Measurements from ENCODE around the gene NELL1.
A peak's percentile ranks its signal among the peaks of the same experiment; 100 is the strongest.

NELL1 gene

GRCh38 chr11:21059879-21060278, 390.5 kb downstream of the NELL1 start:
- H3K4me1 Mint-ChIP-seq: no peaks in the 10 kb centered on the region
- no peak overlapping the region for H3K27ac Mint-ChIP-seq
- no peak overlapping the region for H3K4me3 Mint-ChIP-seq
- no peaks in the 10 kb centered on the region for H3K27me3 Mint-ChIP-seq (ENCODE audit: low read depth)
- no peak for TF ChIP-seq CTCF (IDR thresholded peaks at IDR 0.05; ENCODE audit: unreplicated experiment in 3 of 3)
- H3K9me3 Mint-ChIP-seq: peaks cover 7% of the 10 kb centered on the region
- H3K36me3 Mint-ChIP-seq (ENCODE audit: low read depth): no peaks in the 10 kb centered on the region

GRCh38 chr11:21066030-21066429, 396.6 kb downstream of the NELL1 start:
- Mint-ChIP-seq H3K36me3 (ENCODE audit: low read depth) (no peaks in the 10 kb centered on the region), H3K27ac (no peak overlapping the region), H3K4me3 (peak overlapping the region in 1 of 3 experiments; percentile 42), H3K4me1 (peaks cover 4% of the 10 kb centered on the region), H3K27me3 (ENCODE audit: low read depth) (no peaks in the 10 kb centered on the region), H3K9me3 (peaks cover 7% of the 10 kb centered on the region)
- TF ChIP-seq CTCF (IDR thresholded peaks at IDR 0.05; ENCODE audit: unreplicated experiment in 3 of 3): no peak

DNA sequence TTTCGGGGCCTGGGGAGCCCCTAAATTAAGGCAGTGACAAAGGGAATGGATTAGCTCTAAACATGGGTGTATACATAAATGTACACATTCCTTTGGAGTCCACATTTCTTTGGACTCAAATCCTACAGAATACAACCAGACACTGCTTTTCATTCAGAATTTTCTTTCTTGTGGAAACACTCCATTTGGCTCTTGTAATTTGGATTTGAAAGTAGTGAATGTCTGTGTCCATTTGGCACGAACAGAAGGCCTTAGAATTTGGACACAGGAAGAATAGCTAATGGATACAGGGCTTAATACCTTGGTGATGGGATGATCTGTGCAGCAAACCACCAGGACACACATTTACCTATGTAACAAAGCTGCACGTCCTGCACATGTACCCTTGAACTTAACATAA, 399.5 kb downstream of the NELL1 start:
- no peak for TF ChIP-seq CTCF (IDR thresholded peaks at IDR 0.05; ENCODE audit: unreplicated experiment in 3 of 3)
- Mint-ChIP-seq H3K9me3 (peaks cover under 1% of the 10 kb centered on the region), H3K4me3 (no peak overlapping the region), H3K36me3 (ENCODE audit: low read depth) (no peaks in the 10 kb centered on the region), H3K27me3 (ENCODE audit: low read depth) (no peaks in the 10 kb centered on the region), H3K27ac (no peak overlapping the region), H3K4me1 (peaks cover 9% of the 10 kb centered on the region)

GRCh38 chr11:21069909-21070308, 400.5 kb downstream of the NELL1 start:
- Mint-ChIP-seq H3K36me3 (ENCODE audit: low read depth) (no peaks in the 10 kb centered on the region), H3K4me3 (no peak overlapping the region), H3K27ac (no peak overlapping the region), H3K4me1 (peaks cover 9% of the 10 kb centered on the region), H3K27me3 (ENCODE audit: low read depth) (no peaks in the 10 kb centered on the region), H3K9me3 (no peaks in the 10 kb centered on the region)
- TF ChIP-seq CTCF (IDR thresholded peaks at IDR 0.05; ENCODE audit: unreplicated experiment in 3 of 3): no peak

DNA sequence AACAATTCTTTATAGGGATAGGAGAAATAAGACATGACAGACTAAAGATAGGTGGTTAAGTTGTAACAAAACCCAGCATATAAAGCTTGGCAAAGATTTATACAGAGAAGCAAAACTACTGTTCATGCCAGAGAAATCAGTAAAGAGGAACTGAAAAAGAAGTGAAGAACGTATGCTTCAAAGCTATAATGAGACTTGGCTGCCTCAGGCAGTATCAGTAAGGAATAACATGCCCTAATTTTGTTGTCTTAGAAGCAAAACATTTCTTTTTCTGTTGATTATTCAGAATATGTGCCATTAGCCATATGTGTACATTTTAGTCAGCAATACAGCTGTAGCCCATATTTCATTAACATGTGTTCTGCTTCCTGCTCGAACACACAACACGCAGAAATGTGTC, 403.2 kb downstream of the NELL1 start:
- no peaks in the 10 kb centered on the region for H3K36me3 Mint-ChIP-seq (ENCODE audit: low read depth)
- H3K4me3 Mint-ChIP-seq: no peak overlapping the region
- TF ChIP-seq CTCF (IDR thresholded peaks at IDR 0.05; ENCODE audit: unreplicated experiment in 3 of 3): no peak
- no peaks in the 10 kb centered on the region for H3K27me3 Mint-ChIP-seq (ENCODE audit: low read depth)
- H3K27ac Mint-ChIP-seq: no peak overlapping the region
- H3K9me3 Mint-ChIP-seq: no peaks in the 10 kb centered on the region
- H3K4me1 Mint-ChIP-seq: peaks cover 9% of the 10 kb centered on the region

DNA sequence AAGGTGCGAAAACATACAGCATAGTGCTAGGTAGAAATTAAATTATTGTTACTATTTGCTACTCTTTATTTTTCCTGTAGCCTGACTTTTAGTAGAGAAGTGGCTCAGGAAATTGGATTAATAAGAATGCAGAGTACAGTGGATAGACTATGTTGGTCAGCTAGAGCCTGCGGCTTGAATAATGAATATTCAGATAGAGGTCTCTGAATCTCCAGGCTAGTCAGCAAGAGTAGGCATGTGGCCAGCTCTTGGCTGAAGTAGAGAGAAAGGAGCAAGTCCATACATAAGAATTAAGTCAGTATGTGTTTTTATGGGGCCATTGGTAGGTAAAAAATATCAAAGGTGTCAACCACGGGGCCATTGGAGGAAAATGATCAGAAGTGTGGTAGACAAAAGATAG, 413.5 kb downstream of the NELL1 start:
- H3K27me3 Mint-ChIP-seq (ENCODE audit: low read depth): no peaks in the 10 kb centered on the region
- H3K36me3 Mint-ChIP-seq (ENCODE audit: low read depth): no peaks in the 10 kb centered on the region
- H3K9me3 Mint-ChIP-seq: no peaks in the 10 kb centered on the region
- no peak overlapping the region for H3K4me3 Mint-ChIP-seq
- no peaks in the 10 kb centered on the region for H3K4me1 Mint-ChIP-seq
- H3K27ac Mint-ChIP-seq: no peak overlapping the region
- TF ChIP-seq CTCF (IDR thresholded peaks at IDR 0.05; ENCODE audit: unreplicated experiment in 3 of 3): no peak
